ENCODE results near the gene SMARCC2.
A peak's percentile ranks its signal among the peaks of the same experiment; 100 is the strongest.
"Not testable (repeated sequence)": the region's sequence is repeated elsewhere in the genome, so short reads cannot be mapped to it uniquely, and the experiment has no call there.

SMARCC2 gene

DNA sequence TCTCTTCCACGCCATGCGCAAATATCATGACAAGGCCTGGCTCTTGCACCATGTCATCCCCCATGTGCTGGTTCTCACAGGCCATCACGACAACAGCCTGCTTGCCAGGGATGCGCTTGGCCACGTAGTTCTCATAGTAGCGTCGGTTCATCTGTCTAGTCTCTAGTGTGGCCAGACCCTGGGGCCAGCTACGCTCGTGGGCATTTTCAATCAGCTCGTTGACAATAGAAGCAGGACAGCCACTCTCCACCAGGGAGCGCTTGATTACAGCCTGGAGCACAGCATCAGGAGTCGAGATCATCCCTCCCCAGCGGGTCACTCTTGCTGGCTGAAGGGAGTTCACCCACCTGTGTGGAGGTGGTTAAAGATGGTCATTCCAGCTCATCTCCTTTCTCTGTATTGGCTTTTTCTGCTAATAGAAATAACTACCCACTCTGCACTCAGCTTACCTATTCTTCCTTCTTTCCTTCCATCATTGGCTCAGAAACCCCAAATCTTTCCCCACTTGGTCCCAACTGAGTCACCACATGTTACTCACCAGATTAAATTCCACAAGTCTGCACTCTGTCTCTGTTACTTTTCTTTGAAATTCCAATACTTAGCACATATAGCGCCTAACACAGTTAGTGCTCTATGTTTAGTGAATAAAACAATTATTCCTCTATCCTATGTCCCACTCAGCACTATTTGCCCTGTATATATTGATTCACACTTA, 17.3 kb upstream of the SMARCC2 start:
- DNase-seq, result peak; percentile 19 to 25

DNA sequence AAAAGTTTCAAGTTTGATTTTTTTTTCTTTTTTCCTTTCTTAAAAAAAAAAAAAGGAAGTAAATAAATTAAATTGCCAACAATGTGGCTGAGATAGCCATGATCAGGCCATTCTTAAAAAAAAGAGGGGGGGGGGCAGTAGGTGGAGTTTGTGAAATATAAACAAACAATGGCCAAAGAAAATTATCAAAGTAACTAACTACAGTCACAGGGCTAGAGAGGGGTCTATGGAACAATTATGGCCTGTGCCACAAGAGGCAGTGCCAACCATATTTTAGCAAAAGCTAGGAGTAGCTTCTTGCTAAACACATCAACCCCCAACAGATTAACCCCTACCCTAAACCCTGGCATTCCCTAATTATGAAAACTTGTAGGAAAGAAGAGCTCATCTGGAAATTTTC, 16.2 kb upstream of the SMARCC2 start:
- no peak for DNase-seq

DNA sequence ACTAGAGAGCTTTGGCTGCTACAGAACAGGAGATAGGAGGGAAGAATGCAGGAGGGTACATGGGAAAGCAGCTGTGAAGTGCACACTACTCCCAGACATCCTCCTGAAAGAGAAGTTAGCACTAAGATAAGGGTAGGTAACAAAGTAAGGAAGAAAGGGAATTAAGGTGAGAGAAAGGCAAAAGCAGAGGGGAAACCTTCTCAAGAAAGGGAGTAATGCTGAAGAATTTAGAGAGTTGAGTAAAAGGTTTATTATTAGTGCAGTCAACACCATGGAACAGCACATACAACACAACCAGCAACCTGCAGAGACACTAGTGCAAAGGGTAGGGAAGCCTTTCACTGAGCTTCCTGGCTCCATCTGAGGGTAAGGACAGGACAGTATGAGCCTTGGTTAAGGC, 15.0 kb upstream of the SMARCC2 start:
- DNase-seq, result no peak

DNA sequence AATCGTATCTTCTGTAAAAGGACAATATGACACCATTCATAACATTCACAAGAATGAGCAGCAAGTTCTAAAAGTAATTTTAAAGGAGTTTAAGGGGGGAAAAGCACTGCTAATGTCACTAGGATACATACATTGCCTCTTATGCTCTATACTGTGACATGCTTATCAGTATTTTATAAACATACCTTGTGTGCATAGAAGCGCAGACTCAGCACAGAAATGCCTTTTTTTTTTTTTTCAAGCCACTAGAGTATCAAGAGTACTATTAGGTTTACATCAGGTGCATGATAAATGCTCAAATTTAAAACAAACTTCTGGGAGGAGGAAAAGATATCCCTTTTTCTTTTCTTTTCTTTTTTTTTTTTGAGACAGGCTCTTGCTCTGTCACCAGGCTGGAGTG, 13.6 kb upstream of the SMARCC2 start:
- no peak for DNase-seq

DNA sequence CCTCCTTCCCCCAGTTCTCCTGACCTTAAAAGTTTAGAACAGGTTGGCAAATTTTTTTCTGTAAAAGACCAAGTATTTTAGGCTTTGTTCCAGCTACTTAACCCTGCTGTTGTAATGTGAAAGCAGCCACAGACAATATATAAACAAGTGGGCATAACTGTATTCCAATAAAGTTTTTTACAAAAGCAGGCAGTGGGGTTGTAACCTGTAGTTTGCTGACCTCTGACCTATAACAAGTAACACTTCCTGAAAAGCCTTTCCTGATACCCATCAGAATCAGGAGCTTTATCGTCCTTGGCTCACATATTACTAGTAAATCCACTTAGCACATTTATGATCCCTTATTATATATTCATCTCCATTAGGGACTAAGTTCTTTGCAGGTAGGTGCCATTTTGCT, 13.1 kb upstream of the SMARCC2 start:
- DNase-seq, result no peak

DNA sequence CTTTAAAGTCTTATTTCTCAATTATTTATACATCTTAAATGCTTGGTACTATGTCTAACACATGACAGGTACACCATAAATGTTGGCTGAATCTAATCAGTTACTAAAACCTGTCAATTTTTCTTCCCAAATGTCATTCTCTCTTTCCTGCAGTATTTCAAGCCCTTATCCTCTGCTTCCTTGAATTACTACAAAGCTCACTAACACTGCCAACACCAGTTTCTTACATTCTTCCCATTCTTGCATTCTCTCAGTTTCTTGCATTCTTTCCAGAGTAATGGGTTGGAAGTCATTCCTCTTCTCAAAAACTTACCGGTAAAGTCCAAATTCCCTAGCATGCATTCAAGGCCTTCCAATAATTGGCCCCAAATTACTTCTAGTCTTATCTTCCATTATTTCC, 9.6 kb upstream of the SMARCC2 start:
- DNase-seq, result no peak

DNA sequence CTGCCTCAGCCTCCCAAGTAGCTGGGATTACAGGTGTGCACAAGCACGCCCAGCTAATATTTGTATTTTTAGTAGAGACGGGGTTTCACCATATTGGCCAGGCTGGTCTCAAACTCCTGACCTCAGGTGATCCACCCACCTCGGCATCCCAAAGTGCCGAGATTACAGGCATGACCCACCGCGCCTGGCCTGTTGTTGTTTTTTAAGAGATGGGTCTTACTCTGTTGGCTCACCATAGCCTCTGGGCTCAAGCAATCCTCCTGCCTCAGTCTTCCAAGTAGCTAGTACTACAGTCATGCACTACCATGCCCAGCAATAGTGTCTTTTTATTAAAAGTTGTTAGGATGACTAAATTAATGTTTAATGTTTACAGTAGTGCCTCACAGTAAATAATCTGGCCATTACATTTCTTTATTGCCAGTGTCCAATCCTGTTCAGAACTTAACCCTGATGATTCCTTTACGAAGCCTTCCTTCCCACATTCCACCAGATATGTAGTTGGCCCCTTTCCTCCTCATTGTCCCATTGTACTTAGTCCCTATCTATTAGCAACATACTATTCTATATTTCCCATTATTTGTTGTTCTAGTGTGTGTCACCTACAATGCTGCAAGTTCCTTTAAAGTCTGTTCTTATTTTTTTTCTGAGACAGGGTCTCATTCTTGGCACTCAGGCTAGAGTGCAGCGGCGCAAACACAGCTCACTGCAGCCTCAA, 8.8 kb upstream of the SMARCC2 start:
- no peak for DNase-seq

DNA sequence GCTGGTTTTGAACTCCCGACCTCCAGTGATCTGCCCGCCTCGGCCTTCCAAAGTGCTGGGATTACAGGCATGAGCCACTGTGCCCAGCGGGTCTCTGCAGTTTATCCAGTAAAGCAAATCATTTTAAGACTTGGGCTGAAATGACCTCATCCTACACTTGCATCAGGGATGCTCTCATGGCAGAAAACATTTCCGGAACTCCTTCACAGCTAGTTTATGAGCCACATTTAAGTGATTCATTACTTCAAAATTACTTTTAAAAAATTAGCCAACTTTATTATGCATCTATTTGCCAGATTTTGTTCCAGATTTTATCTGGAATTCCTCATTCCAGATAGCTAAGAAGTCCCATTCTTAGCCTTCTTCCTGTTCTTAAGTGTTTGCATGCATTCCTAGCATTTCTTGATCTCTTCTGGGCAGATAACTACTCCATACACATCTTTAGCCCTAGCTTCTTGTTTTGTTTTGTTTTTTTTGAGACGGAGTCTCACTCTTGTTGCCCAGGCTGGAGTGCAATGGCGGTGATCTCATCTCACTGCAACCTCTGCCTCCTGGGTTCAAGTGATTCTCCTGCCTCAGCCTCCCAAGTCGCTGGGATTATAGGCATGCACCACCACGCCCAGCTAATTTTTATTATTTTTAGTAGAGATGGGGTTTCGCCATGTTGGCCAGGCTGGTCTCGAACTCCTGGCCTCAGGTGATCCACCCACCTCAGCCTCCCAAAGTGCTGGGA, 7.7 kb upstream of the SMARCC2 start:
- not testable (repeated sequence) for DNase-seq

DNA sequence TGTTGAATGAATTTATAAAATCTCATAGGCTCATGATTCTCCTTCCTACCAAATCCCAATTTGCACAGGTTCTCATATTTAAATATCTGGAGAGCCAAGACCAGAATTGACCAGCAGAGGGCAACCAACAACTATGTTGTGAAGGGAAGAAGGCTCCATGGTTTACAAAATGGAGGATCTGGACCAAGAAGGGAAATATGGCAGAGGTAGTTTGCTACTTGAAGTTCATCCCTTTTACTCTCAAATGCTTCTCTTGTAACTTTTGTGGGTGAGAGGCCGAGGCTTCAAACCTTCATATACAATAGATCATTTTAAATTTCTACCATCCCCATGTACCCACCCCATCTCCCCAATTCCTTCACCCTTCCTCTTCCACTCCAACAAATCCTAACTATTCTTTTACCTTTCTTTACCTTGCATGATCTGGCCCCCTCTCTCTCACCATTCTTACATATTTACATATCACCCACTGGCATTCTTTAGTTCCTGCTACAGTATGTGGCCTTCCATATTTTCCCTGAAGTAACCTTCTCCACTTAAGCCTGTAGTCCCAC, 3.8 kb upstream of the SMARCC2 start:
- DNase-seq, result peak; percentile 69

DNA sequence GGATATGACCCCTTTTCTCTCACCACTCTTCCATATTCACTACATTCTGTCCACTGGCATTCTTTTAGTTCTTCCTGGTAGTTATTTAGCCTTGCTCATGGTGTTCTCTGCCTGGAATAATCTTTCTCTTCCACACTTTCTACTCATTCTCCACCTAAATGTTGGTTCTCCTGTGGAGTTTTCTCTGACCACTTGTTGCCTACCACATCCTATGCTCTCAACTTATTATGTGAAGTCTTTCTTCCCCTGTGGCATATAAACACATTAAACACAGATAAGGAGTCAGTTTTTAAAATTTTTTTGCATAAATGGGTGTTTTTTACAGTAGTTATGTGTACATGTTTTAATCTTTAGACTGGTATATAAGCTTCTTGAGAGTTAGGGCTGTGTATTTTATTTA, 3.3 kb upstream of the SMARCC2 start:
- no peak for DNase-seq

DNA sequence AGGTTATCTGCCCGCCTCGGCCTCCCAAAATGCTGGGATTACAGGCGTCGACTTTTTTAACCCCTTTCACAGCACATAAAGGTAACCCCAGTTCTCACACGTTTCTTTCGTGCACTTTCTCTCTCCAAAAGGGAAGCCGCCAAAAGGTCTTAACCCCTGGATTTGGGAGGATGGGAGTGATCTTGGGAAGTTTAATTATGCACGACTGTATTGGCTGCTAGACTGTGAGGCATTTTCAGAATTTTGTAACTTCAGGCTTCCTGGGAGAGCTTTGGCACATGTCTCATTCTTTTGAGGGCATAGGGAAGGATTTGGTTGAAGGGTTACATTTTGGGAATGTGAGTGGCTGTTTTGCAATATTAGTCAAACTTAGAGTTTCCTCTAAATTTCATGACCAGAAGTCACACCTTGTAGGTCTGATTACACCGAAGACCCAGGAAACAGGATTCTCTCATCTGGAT, 1.4 kb upstream of the SMARCC2 start:
- DNase-seq, result no peak

DNA sequence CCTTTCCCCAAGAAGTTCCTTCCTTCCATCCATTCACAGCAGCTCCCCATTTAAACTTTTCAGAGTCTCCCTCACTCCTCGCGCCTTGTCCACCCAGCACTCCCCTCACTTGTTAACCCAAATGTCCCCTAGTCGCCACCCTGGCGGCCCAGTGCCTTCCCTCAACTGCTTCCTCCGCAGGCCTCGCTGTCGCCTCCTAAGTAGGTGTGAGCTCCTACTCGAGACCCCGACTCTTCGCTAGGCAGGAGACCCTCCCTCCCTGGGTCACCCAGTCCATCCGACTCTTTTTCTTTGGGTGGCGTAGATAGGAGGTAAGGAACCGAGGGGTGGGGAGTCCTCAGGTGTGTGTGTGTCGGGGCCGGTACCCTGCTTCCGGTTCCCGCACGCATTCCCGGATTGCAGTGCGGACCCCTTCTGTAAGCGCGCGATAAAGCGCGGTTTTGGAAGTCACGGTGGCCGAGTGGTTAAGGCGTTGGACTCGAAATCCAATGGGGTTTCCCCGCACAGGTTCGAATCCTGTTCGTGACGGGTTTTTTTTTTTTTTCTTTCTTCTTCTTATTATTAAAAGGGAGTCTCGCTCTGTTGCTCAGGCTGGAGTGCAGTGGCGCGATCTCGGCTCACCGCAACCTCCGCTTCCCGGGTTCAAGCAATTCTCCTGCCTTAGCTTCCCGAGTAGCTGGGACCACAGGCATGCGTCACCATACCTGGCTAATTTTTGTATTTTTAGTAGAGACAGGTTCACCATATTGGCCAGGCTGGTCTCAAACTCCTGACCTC, 823 bp upstream of the SMARCC2 start:
- peak; percentile 64 to 72 for DNase-seq

DNA sequence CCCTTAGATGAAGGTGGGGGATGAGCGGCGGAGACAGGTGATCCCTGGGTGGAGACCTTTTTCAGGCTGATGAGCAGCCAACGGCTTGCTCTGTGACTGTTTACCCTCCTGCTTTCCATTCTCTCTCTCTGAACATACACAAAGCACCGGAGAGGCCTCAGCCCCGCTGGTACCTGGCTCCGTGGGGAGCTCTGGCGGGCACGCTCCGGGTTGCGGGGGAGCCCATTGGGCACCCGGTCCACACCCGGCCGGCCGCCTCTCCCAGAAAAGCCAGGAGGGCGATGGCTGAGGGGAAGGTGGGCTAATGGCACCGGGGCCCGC, 545 bp downstream of the SMARCC2 start:
- DNase-seq, result peak in 1 of 2 experiments; percentile 3

DNA sequence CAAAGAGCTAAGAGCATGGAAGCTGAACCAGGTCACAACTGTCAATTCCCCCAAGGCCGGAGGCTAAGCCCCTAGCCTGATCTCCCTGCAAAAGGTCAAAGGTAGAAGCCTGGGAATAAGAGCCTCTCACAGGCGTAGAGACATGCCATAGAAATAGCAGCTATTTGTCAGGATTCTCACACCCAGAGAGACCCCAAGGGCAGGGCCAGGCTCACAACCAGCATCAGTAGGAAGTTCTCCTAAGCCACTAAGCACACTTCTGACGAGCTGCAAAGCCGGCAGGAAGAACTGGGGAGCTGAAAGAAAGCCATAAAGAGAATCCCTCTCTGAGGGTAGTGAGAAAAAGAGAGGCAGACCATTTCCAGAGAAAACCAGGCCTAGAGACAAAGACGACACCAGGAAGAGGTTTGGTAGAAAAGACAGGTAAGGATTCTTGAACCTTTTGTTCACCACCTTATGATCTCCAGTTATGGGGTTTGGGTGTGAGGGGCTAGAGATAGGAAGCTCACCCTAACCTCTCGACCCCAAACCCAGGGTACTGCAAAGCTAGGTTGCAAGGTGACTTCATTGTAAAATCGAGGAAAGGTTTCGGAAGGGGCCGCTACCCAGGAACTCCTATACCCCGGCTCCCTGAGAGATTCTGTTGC, 1.0 kb downstream of the SMARCC2 start:
- no peak for DNase-seq

DNA sequence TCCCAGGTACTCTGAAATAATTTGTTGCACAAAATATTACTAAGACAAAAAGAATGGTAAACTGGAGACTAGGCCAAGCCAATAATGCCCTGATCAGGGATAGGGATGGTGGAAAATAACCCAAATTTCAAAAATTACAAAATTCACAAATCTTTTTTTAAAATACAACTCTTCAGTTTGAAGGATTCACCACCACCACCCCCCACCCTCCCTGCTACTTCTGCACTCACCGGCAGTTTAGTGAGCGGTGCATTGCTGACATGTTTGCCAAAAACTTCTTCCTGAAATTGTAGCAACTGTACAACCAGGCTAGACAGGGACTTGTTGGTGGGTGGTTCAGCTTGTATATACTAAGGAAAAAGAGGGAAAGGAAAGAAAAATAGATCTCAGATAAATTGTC, 2.3 kb downstream of the SMARCC2 start:
- DNase-seq, result no peak

DNA sequence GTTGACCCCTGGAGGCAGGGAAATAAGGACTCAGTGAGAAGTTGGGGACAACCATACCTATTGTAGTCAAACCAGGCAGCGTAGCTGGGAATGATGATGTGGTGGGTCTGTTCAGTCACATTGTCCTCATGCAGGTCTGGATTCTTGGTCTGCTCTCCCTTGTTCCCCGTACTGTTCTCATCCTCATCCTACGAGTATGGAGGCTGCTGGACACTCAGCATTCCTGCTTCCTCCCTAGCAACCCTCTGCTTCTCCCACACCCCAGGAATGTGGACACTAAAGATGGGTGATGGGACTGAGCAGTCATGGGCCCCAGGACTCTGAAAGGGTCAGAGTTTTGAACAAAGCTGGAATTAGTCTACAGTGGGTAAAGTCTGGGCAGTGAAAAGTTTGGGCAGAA, 10.9 kb downstream of the SMARCC2 start:
- DNase-seq, result no peak

DNA sequence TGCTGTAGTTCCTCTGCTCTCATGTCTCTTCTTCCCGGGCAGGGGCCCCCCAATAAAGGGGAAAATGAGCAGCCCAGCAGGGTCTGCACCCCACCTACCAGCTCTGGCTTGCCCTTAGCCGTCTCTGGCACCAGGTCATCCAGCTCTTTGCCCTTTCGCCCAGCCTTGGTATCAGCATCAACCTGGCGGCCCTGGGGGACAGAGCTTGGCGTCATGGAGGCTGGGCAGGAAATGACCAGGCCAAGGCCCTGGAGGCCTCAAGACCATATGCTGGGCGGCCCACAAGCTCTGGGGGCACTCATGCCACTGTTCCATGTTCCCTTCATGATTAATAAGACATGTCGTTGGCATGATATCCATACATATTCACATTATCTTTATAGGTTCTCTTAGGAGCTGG, 16.4 kb downstream of the SMARCC2 start:
- no peak for DNase-seq

DNA sequence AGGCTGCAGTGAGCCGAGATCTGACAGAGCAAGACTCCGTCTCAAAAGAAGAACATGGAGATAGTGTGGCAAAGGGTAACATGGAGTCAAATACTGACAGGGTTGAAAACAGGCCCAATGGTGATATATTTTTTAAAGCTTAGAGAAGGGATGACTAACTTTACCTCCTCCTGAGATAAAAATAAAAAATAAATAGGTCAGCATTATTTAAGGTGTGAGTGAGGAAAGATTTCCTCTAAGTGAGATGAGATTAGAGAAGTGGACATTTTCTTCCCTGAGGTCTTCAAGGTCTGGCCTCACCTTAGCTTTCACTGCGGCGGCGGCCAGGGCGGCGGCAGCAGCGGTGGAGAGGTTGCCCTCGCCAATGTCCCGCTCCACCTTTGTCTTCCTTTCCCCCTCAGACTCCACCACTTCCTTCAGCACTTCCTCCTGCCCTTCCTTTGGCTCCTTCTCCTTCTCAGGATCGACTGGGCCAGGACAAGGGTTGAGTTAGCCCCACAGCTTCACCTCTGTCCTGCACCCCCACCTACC, 20.0 kb downstream of the SMARCC2 start:
- no peak for DNase-seq

DNA sequence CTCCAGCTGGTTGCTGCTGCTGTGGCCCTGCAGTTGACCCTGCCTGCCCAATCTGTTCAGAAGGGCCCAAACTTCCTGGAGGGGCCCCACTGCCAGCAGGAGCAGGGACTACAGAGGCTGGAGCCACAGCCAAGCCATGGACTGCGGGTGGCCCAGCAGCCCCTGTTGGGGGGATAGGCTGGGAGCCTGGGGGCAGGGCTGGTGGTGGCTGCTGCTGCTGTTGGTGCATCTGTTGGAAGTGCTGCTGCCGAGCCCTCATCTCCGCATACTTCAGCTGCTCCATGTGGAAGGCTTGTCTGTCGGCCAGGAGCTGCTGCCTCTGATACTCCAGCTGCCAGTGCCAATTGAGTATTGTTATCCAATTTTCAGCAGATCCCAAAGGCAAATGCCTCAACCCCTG, 23.9 kb downstream of the SMARCC2 start:
- no peak for DNase-seq

DNA sequence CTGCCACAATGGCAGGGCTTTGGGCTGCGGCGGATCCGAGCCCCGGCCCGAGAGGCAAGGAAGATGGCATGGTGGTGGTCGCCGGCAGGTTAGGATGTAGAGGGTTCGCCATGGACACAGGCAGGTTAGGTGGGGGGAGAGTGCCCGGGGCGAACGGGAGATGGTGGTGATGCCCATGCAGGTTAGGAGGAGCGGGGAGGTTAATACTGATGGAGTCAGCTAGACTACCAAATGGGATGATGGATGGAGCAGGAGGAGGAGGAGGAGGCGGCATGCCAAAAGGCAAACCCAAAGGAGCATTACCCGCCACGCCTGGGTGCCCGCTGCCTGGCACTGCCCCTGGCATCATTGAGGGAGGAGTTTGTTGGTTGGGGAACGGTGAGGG, 24.9 kb downstream of the SMARCC2 start:
- DNase-seq, result no peak

DNA sequence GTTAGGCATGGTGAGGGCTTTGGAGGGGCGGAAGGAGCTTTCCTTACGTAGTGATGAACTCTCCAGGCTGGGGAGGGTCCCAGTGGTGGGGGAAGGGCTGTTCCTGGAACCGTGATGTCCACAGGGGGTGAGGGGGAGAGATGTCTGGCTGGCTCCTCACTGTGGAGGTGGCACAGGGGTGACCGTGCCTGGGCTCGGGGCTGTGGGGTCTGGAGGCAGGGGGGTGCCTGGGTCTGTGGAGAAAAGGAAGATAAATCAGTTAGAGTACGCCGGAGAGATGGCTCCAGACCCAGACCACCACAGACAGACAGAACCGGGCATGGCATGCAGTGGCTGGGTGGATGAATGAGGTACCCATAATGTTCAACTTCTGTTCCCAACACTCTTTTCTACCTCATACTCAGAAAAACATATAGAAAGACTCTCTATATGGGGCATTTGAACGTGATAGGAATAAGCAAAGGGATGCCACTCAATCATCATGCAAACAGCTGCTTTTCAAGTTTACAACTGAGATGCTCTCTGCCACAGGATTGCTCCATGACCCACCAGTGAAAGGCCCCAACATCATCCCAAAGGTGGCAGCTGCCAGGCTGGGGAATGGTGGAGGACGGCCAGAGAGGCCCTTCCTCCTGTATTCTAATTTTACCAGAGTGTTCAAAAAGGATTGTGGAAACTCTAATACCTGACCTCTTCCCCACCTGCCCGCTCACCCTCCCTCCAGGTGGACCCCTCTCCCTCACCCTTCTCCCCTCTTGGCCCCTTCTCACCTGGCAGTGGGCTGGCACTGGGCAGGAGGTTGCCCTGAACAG, 25.5 kb downstream of the SMARCC2 start:
- DNase-seq, result no peak

Measured in activated CD4-positive, alpha-beta T cell treated with anti-CD3 and anti-CD28 coated beads, Interleukin-2, amount 50 U/mL, for 4 hours (primary cell).